Mucosa of rectum (tissue), 2 donors: ENCODE results near the gene GIN1.
"Not testable (repeated sequence)": the region's sequence is repeated elsewhere in the genome, so short reads cannot be mapped to it uniquely, and the experiment has no call there.

ENCODE experiments used
- H3K27ac ChIP-seq, 2 donors: one replicate each; pipeline ENCODE4 v1.7.0; 2013; ENCODE audit warnings: inconsistent platforms in 2 of 2, low read depth in 2 of 2, low read length in 2 of 2
- H3K27me3 ChIP-seq, 2 donors: one replicate each; pipeline ENCODE4 v1.7.0; 2013; ENCODE audit warnings: low read length in 2 of 2; ENCODE audit not compliant: control insufficient read depth in 2 of 2, insufficient read depth in 2 of 2
- H3K36me3 ChIP-seq, 2 donors: one replicate each; pipeline ENCODE4 v1.7.0; 2013; ENCODE audit warnings: low read length in 2 of 2; ENCODE audit not compliant: control insufficient read depth in 2 of 2, insufficient read depth in 2 of 2
- H3K4me1 ChIP-seq, 2 donors: one replicate each; pipeline ENCODE4 v1.7.0; 2013; ENCODE audit warnings: low read length in 2 of 2, mild to moderate bottlenecking in 1 of 2; ENCODE audit not compliant: control insufficient read depth in 2 of 2, insufficient read depth in 2 of 2
- H3K4me3 ChIP-seq, 2 donors: one replicate each; pipeline ENCODE4 v1.7.0; 2013; ENCODE audit warnings: low read length in 2 of 2
- H3K9ac ChIP-seq, 2 donors: one replicate each; pipeline ENCODE4 v1.7.0; 2013; ENCODE audit warnings: low read length in 2 of 2, low read depth in 1 of 2, mild to moderate bottlenecking in 1 of 2
- H3K9me3 ChIP-seq, 2 donors: one replicate each; pipeline ENCODE4 v1.7.0; 2013; ENCODE audit warnings: low read length in 2 of 2; ENCODE audit not compliant: control insufficient read depth in 2 of 2
- donor health status: healthy.
- donor health status: Normal muscosa, but diverticular disease.

The GIN1 gene

GRCh38 chr5:103119765-103120606 lies at the start of gene GIN1, which contains the start of gene PPIP5K2:
GIN1 (minus strand) TSS chr5:103120138; CDS start chr5:103108707, 11,431 bp downstream.
PPIP5K2 (plus strand) TSS chr5:103120301; CDS start chr5:103129590, 9,289 bp downstream.
- Histone ChIP-seq H3K27me3 (no peaks in the 10 kb centered on the region), H3K27ac (peak within 1 kb of the TSS; percentile 94 to 98), H3K36me3 (no peaks in the 10 kb centered on the region), H3K4me3 (peak within 1 kb of the TSS; percentile 87 to 95), H3K4me1 (peaks cover 3 to 16% of the 10 kb centered on the region in 2 donors), H3K9me3 (no peaks in the 10 kb centered on the region), H3K9ac (peak within 1 kb of the TSS; percentile 91 to 94)

- Histone ChIP-seq H3K4me3 (no peak overlapping the region), H3K9me3 (no peaks in the 10 kb centered on the region), H3K27ac (no peak overlapping the region), H3K9ac (no peak overlapping the region), H3K27me3 (no peaks in the 10 kb centered on the region), H3K36me3 (peaks cover 12 to 27% of the 10 kb centered on the region in 2 donors), H3K4me1 (no peaks in the 10 kb centered on the region)
Observed at GRCh38 chr5:103166706-103167105, 46.8 kb upstream of the GIN1 start.

- no peaks in the 10 kb centered on the region for H3K4me1 ChIP-seq
- no peak overlapping the region for H3K27ac ChIP-seq
- H3K27me3 ChIP-seq = no peaks in the 10 kb centered on the region
- no peaks in the 10 kb centered on the region for H3K9me3 ChIP-seq
- peaks cover 19 to 22% of the 10 kb centered on the region in 2 donors for H3K36me3 ChIP-seq
- H3K4me3 ChIP-seq = no peak overlapping the region
- no peak overlapping the region for H3K9ac ChIP-seq
Observed at GRCh38 chr5:103151156-103151555, 31.2 kb upstream of the GIN1 start.

- Histone ChIP-seq H3K4me3 (no peak overlapping the region), H3K36me3 (peaks cover 7 to 17% of the 10 kb centered on the region in 2 donors), H3K27ac (no peak overlapping the region), H3K9me3 (no peaks in the 10 kb centered on the region), H3K27me3 (no peaks in the 10 kb centered on the region), H3K9ac (no peak overlapping the region), H3K4me1 (no peaks in the 10 kb centered on the region)
Observed at GRCh38 chr5:103148213-103148612, 28.3 kb upstream of the GIN1 start.

GRCh38 chr5:103145196-103145595 lies 25.3 kb upstream of the GIN1 start:
- H3K36me3 ChIP-seq = peaks cover 2 to 4% of the 10 kb centered on the region in 2 donors
- H3K4me3 ChIP-seq = no peak overlapping the region
- no peaks in the 10 kb centered on the region for H3K9me3 ChIP-seq
- no peaks in the 10 kb centered on the region for H3K4me1 ChIP-seq
- H3K9ac ChIP-seq = no peak overlapping the region
- H3K27me3 ChIP-seq = no peaks in the 10 kb centered on the region
- H3K27ac ChIP-seq = no peak overlapping the region

GRCh38 chr5:103142132-103142531 lies 22.2 kb upstream of the GIN1 start:
- H3K9me3 ChIP-seq, H3K4me3 ChIP-seq: not testable (repeated sequence)
- H3K36me3 ChIP-seq = peaks cover 11 to 12% of the 10 kb centered on the region in 2 donors

GRCh38 chr5:103139264-103139865 lies 19.4 kb upstream of the GIN1 start:
- H3K9me3 ChIP-seq = no peaks in the 10 kb centered on the region
- H3K36me3 ChIP-seq = peaks cover 10 to 13% of the 10 kb centered on the region in 2 donors
- H3K27ac ChIP-seq = no peak overlapping the region
- H3K9ac ChIP-seq = no peak overlapping the region
- no peaks in the 10 kb centered on the region for H3K27me3 ChIP-seq
- H3K4me1 ChIP-seq = no peaks in the 10 kb centered on the region
- no peak overlapping the region for H3K4me3 ChIP-seq

More at GRCh38 chr5:103142132-103142531, 22.2 kb upstream of the GIN1 start:
- H3K27ac ChIP-seq, H3K4me1 ChIP-seq, H3K27me3 ChIP-seq, H3K9ac ChIP-seq: not testable (repeated sequence)

GRCh38 chr5:103138202-103138690 lies 18.3 kb upstream of the GIN1 start:
- H3K4me3 ChIP-seq = no peak overlapping the region
- H3K4me1 ChIP-seq = no peaks in the 10 kb centered on the region
- H3K27me3 ChIP-seq = no peaks in the 10 kb centered on the region
- H3K9ac ChIP-seq = no peak overlapping the region
- H3K36me3 ChIP-seq = peaks cover 10 to 14% of the 10 kb centered on the region in 2 donors
- no peaks in the 10 kb centered on the region for H3K9me3 ChIP-seq
- H3K27ac ChIP-seq = no peak overlapping the region

DNA sequence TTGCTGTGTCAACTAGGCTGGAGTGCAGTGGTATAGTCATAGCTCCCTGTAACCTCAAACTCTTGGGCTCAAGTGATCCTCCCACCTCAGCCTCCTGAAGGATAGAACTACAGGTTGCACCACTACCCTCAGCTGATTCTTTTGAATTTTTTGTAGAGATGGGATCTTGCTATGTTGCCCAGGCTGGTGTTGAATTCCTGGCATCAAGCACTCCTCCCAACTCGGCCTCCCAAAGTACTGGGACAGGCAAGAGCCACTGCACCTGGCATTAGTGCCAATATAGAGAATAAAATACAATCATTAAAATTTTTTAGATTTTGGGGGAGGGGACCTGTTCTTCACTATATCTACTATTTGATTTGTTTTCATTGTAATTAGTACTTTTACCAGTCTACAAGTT lies 15.5 kb upstream of the GIN1 start:
- H3K27me3 ChIP-seq = no peaks in the 10 kb centered on the region
- H3K4me1 ChIP-seq = no peaks in the 10 kb centered on the region
- no peak overlapping the region for H3K27ac ChIP-seq
- H3K36me3 ChIP-seq = peaks cover 10 to 14% of the 10 kb centered on the region in 2 donors
- H3K9ac ChIP-seq = no peak overlapping the region
- no peaks in the 10 kb centered on the region for H3K9me3 ChIP-seq
- no peak overlapping the region for H3K4me3 ChIP-seq

GRCh38 chr5:103133231-103133630 lies 13.3 kb upstream of the GIN1 start:
- Histone ChIP-seq H3K4me1 (no peaks in the 10 kb centered on the region), H3K9me3 (no peaks in the 10 kb centered on the region), H3K27ac (no peak overlapping the region), H3K27me3 (no peaks in the 10 kb centered on the region), H3K36me3 (peaks cover 0 to 6% of the 10 kb centered on the region in 2 donors), H3K9ac (no peak overlapping the region), H3K4me3 (no peak overlapping the region)
